ENCODE results near the gene TGIF2. TPM values are rescaled to one million over a fixed set of nuclear protein-coding genes. Genes with fewer than 3 reads are reported as not detected.

TGIF2 gene
- 16.8 TPM for total RNA-seq
- long read RNA-seq, transcript TGIF2-201 (3 exons, 3,406 nt), result major isoform, 41 of 54 reads
- long read RNA-seq, partial matches to known transcripts, result 1 of 54 reads
- long read RNA-seq, other reads (novel, unspliced or antisense), result 10 of 54 reads

DNA sequence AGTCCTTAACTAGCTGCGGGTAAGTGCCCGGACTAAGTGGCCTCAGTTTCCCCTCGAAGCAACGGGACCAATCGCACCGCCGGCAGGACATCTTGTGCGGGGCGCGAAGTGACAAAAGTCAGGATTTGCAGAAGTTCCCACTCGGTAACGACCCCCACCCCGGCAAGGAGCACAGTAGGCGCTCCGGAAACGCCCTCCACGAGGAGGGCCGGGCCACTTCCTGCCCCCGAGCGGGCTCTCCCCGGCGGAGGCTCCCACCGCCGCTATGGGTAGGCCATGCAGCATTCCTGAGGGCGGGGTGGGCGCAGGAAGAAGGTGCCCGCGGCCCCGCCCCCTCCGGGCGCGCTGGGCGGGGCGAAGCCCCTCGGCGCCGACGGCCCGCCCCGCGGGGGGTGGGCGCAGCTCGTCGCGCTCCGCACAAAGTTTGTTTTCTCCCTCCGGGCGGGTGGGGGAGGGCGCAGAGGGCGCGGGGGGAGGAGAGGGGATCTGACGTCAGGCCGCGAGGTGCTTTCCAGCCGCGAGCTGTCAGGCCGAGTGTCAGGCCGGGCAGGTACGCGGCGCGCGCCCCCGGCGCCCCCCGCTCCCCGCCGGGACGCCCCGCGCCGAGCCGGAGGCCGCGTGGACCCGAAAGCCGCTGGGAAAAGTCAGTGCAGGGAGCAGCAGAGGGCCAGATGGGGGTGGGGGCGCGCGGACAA lies at the start of gene TGIF2:
Gene TGIF2, plus strand, starts transcription at position 495 of the 695 bp plus-strand sequence. CDS start 5,178 bp downstream, outside the sequence.
- DNase-seq (peak; percentile 91), ATAC-seq (peak; percentile 94)
- Histone ChIP-seq H3K36me3 (no peaks in the 10 kb centered on the region), H3K9me3 (no peaks in the 10 kb centered on the region), H3K27ac (peak within 1 kb of the TSS; percentile 86), H3K4me3 (peak within 1 kb of the TSS; percentile 81), H3K27me3 (no peaks in the 10 kb centered on the region), H3K4me1 (peaks cover 18% of the 10 kb centered on the region)
- intact Hi-C loops (cut with DNase I), result no loop called here
- TF ChIP-seq, protein P1, sequence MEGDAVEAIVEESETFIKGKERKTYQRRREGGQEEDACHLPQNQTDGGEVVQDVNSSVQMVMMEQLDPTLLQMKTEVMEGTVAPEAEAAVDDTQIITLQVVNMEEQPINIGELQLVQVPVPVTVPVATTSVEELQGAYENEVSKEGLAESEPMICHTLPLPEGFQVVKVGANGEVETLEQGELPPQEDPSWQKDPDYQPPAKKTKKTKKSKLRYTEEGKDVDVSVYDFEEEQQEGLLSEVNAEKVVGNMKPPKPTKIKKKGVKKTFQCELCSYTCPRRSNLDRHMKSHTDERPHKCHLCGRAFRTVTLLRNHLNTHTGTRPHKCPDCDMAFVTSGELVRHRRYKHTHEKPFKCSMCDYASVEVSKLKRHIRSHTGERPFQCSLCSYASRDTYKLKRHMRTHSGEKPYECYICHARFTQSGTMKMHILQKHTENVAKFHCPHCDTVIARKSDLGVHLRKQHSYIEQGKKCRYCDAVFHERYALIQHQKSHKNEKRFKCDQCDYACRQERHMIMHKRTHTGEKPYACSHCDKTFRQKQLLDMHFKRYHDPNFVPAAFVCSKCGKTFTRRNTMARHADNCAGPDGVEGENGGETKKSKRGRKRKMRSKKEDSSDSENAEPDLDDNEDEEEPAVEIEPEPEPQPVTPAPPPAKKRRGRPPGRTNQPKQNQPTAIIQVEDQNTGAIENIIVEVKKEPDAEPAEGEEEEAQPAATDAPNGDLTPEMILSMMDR (IDR thresholded peaks at IDR 0.05), result no peak

DNA sequence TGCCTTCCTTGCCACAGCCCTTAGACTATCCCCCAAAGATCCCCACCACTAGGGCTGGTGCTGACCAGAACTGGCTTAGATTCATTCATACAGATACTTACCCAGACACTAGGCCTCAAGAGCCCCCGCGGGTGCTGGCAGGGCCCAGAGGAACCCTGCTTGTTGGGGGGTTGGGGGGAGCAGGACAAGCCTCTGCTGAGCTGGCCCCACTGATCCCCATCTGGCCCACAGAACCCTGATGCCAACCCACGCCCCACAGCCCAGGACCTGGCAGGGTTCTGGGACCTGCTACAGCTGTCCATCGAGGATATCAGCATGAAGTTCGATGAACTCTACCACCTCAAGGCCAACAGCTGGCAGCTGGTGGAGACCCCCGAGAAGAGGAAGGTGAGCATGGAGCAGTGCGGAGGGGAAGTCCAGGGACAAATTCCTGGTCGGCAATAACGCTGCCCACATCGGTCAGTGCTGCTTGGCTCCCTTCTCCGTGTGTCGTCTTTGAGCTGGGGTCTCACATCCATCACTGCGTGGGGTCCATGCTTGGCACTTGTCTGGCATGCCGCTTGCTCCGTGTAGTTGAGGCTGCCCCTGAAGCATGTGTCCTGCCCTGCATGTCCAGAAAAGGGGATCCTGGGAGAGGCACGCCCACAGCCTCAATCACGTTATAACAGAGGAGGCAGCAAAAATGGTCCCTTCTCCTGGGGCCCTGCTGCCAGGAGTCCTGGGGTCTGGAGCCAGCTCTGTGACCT lies 47.6 kb upstream of the TGIF2 start:
- Histone ChIP-seq H3K27ac (no peak overlapping the region), H3K27me3 (no peaks in the 10 kb centered on the region), H3K9me3 (no peaks in the 10 kb centered on the region), H3K36me3 (peaks cover 71% of the 10 kb centered on the region), H3K4me1 (no peaks in the 10 kb centered on the region), H3K4me3 (no peak overlapping the region)
- ATAC-seq, result no peak
- intact Hi-C loops (cut with DNase I), result no loop called here
- TF ChIP-seq, protein P1 (IDR thresholded peaks at IDR 0.05), result no peak
- DNase-seq, result no peak

DNA sequence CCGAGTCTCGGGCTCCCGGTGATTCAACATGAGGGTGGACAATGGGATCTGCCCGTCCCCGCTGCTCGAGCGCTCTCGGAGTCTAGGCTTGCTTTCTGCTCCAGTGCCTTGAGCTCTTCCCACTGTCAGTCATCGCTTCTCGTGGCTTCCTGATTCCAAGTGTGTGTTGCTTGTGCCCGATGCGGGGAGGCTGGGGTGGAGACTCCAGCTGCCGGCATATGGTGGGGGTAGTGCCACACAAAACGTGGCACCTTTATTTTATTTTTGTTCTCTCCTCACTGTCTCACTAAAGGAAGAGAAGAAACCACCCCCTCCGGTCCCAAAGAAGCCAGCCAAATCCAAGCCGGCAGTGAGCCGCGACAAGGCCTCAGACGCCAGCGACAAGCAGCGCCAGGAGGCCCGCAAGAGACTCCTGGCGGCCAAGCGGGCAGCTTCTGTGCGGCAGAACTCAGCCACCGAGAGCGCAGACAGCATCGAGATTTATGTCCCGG lies 46.8 kb upstream of the TGIF2 start:
- H3K4me3 ChIP-seq, result no peak overlapping the region
- ATAC-seq (no peak), DNase-seq (no peak)
- intact Hi-C loops (cut with DNase I), result no loop called here
- TF ChIP-seq, protein P1 (IDR thresholded peaks at IDR 0.05), result no peak
- H3K36me3 ChIP-seq, result peaks cover 63% of the 10 kb centered on the region
- H3K27ac ChIP-seq, result no peak overlapping the region
- no peaks in the 10 kb centered on the region for H3K4me1 ChIP-seq
- no peaks in the 10 kb centered on the region for H3K27me3 ChIP-seq
- no peaks in the 10 kb centered on the region for H3K9me3 ChIP-seq

DNA sequence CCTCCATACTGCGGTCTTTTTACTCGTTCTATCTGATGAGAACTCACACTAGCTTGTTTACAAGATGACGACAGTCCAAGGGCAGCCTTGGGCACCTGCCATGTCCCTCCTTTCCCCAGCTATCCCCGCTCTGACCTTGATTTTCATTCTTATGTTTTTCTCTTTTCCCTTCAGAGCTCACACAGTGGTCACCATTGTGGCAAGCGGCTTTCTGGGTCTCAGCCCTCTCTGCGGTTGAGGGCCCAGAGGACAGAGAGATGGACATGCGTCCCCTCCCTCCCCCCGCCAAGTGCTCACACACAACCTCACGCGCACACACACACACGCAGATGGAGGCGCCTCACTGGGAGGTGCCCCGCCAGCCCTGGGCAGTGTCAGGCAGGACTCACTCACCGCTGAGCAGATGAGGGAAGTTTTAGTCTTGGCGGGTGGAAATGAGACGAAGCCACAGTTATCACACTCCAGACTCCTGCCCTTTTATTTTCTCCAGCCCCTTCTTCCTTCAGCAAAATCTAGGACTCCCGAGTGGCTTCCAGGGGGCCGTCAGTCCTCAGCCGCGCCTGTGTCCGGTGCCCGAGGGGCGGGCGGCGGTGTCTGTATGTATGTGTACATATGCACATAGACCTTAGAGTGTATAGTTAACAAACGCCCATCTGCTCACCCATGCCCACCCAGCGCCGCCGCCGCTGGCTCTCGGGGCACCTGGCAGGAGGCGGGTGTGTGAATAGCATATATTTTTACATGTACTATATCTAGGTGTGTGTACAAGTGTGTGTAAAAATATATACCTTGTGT lies 45.9 kb upstream of the TGIF2 start:
- H3K36me3 ChIP-seq, result peaks cover 54% of the 10 kb centered on the region
- no peaks in the 10 kb centered on the region for H3K4me1 ChIP-seq
- TF ChIP-seq, protein P1 (IDR thresholded peaks at IDR 0.05), result no peak
- intact Hi-C loops (cut with DNase I), result no loop called here
- H3K9me3 ChIP-seq, result no peaks in the 10 kb centered on the region
- H3K4me3 ChIP-seq, result no peak overlapping the region
- DNase-seq, result no peak
- no peaks in the 10 kb centered on the region for H3K27me3 ChIP-seq
- H3K27ac ChIP-seq, result no peak overlapping the region
- ATAC-seq, result no peak

DNA sequence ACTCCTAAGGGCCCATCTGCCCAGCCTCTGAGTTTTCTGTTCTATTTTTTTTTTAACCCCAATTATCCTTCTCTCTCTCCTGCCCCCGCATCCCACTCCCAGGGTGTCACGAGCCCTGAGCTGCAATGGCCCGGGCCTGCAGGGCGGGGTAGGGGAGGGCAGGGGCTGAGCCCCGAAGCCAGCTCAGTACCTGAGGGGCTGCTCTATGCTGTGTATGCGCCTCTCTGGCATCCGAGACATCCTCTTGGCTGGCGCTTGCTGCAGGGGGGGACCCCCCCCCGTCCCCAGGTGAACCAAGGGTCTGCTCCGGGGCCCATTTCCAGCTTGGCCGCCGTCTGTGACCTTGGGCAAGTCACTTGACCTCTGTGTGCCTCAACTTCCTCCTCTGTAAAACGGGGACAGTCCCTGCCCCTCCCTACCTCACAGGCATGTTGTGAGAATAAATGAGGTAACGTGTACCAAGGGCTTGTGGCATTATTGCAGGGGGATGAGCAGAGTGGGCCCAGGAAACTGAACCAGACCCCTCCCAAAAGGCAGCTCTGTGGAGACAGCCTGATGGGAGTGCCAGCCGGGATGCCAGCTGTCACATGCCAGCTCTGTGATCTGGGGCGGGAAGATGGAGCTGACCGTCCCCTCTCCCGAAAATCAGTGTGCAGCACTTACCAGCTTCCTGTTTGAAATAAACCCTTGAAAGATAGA lies 45.1 kb upstream of the TGIF2 start:
- no peak overlapping the region for H3K27ac ChIP-seq
- no peak for DNase-seq
- no peak for ATAC-seq
- intact Hi-C loops (cut with DNase I), result no loop called here
- TF ChIP-seq, protein P1 (IDR thresholded peaks at IDR 0.05), result no peak
- peaks cover 54% of the 10 kb centered on the region for H3K36me3 ChIP-seq
- H3K27me3 ChIP-seq, result no peaks in the 10 kb centered on the region
- H3K4me3 ChIP-seq, result no peak overlapping the region
- H3K4me1 ChIP-seq, result no peaks in the 10 kb centered on the region
- H3K9me3 ChIP-seq, result no peaks in the 10 kb centered on the region

Data from upper lobe of right lung (tissue), 1 donor.